Measurements from ENCODE around the gene MAPKAP1.

- TF ChIP-seq CTCF (IDR thresholded peaks at IDR 0.05), result no peak
- no peak for TF ChIP-seq POLR2A (IDR thresholded peaks at IDR 0.05)
- no peak for TF ChIP-seq POLR2AphosphoS5 (IDR thresholded peaks at IDR 0.05; ENCODE audit: insufficient read depth in 1 of 2, low read depth in 1 of 2)
Observed at GRCh38 chr9:125527471-125528002, 179.5 kb downstream of the MAPKAP1 start.

All from vagina (tissue), 2 donors.